ENCODE measurements around the gene FGD1. TPM values are rescaled to one million over a fixed set of nuclear protein-coding genes. Genes with fewer than 3 reads are reported as not detected.

Gene FGD1
- total RNA-seq, 2 experiments from 2014 or later: 0.08 to 0.16 TPM

DNA sequence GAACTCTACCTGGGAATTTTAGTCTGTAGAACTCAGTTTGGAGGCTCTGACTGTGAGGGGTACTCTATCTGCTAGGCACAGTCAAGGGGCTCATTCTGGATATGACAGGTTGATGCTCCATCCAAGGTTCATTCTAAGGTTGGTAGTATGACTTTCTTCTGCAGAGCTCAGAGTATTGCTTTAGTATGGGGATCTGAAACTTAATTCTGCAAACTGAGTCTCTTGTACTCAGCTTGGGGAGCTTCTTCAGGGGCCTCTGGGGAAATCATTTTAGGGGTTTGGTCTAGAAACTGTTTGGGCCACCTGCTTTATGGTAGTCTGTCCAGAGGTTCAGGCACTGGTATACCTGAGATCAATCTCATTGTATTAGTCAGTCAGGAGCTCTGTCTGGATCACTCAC, 65.5 kb downstream of the FGD1 start:
- Histone ChIP-seq H4K20me1 (ENCODE audit: insufficient read depth, low read length) (no peaks in the 10 kb centered on the region), H3K36me3 (ENCODE audit: insufficient read depth, low read length) (no peaks in the 10 kb centered on the region), H3K4me1 (ENCODE audit: insufficient read depth, low read length, poor library complexity, severe bottlenecking) (no peaks in the 10 kb centered on the region), H3K27ac (ENCODE audit: low read depth, low read length, poor library complexity, severe bottlenecking) (no peak overlapping the region), H3K9me2 (ENCODE audit: insufficient read depth, low read length) (no peaks in the 10 kb centered on the region), H3K9me3 (ENCODE audit: low read length) (no peaks in the 10 kb centered on the region), H3K79me2 (ENCODE audit: insufficient read depth, low read depth, low read length) (no peaks in the 10 kb centered on the region), H2AFZ (ENCODE audit: low read length) (no peak overlapping the region), H3K4me3 (ENCODE audit: low read depth, low read length, poor library complexity, severe bottlenecking) (no peak overlapping the region), H3K4me2 (ENCODE audit: low read length) (no peak overlapping the region)
- no TSS peak for BruUV-seq (replicated peaks)
- no peak for TF ChIP-seq EZH2phosphoT487 (IDR thresholded peaks at IDR 0.05; ENCODE audit: borderline replicate concordance, low read depth, low read length)
- TF ChIP-seq, protein P1, sequence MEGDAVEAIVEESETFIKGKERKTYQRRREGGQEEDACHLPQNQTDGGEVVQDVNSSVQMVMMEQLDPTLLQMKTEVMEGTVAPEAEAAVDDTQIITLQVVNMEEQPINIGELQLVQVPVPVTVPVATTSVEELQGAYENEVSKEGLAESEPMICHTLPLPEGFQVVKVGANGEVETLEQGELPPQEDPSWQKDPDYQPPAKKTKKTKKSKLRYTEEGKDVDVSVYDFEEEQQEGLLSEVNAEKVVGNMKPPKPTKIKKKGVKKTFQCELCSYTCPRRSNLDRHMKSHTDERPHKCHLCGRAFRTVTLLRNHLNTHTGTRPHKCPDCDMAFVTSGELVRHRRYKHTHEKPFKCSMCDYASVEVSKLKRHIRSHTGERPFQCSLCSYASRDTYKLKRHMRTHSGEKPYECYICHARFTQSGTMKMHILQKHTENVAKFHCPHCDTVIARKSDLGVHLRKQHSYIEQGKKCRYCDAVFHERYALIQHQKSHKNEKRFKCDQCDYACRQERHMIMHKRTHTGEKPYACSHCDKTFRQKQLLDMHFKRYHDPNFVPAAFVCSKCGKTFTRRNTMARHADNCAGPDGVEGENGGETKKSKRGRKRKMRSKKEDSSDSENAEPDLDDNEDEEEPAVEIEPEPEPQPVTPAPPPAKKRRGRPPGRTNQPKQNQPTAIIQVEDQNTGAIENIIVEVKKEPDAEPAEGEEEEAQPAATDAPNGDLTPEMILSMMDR (conservative IDR thresholded peaks at IDR 0.05; ENCODE audit: low read length): no peak
- intact Hi-C loops (cut with micrococcal nuclease; ENCODE audit: unreplicated experiment): no loop called here
- no peak for DNase-seq (ENCODE audit: low spot score)
- ChIA-PET POLR2A (no interaction called here), CTCF (ENCODE audit: unreplicated experiment) (no interaction called here)

DNA sequence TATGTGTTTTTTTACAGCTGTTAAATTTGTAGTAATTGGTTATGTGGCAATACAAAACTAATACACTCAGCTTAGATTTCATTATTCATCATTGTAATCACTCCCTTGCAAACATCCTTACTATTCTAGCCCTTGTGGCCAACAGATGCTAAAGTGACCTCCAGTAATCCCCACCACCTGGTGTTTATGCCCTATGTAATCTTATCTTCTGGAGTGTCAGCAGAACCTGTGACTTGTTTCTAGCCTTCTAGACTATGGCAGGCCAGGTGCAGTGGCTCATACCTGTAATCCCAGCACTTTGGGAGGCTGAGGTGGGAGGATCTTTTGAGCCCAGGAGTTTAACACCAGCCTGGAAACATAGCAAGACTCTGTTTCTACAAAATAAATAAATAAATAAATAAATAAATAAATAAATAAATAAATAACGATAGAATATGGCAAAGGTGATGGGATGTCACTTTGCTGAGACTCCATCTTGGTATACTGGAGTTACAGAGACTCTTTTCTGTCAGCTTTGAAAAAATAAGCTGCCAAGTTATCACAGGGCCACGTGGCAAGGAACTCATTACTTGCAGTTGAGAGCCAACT, 68.1 kb downstream of the FGD1 start:
- Histone ChIP-seq H4K20me1 (ENCODE audit: insufficient read depth, low read length) (no peaks in the 10 kb centered on the region), H3K4me1 (ENCODE audit: insufficient read depth, low read length, poor library complexity, severe bottlenecking) (no peaks in the 10 kb centered on the region), H2AFZ (ENCODE audit: low read length) (no peak overlapping the region), H3K27ac (ENCODE audit: low read depth, low read length, poor library complexity, severe bottlenecking) (no peak overlapping the region), H3K9me3 (ENCODE audit: low read length) (no peaks in the 10 kb centered on the region), H3K4me2 (ENCODE audit: low read length) (no peak overlapping the region), H3K9me2 (ENCODE audit: insufficient read depth, low read length) (no peaks in the 10 kb centered on the region), H3K4me3 (ENCODE audit: low read depth, low read length, poor library complexity, severe bottlenecking) (no peak overlapping the region), H3K36me3 (ENCODE audit: insufficient read depth, low read length) (no peaks in the 10 kb centered on the region), H3K79me2 (ENCODE audit: insufficient read depth, low read depth, low read length) (no peaks in the 10 kb centered on the region)
- CTCF ChIA-PET (ENCODE audit: unreplicated experiment): no interaction called here
- no TSS peak for BruUV-seq (replicated peaks)
- TF ChIP-seq, protein P1 (conservative IDR thresholded peaks at IDR 0.05; ENCODE audit: low read length): no peak
- no peak for TF ChIP-seq EZH2phosphoT487 (IDR thresholded peaks at IDR 0.05; ENCODE audit: borderline replicate concordance, low read depth, low read length)
- POLR2A ChIA-PET: interaction anchor here (0.6 kb wide), 2 partner anchors 365 to 520 kb away, joined by 3 to 9 read pairs; no protein-coding TSS in a partner anchor
- DNase-seq (ENCODE audit: low spot score): no peak
- intact Hi-C loops (cut with micrococcal nuclease; ENCODE audit: unreplicated experiment): no loop called here

DNA sequence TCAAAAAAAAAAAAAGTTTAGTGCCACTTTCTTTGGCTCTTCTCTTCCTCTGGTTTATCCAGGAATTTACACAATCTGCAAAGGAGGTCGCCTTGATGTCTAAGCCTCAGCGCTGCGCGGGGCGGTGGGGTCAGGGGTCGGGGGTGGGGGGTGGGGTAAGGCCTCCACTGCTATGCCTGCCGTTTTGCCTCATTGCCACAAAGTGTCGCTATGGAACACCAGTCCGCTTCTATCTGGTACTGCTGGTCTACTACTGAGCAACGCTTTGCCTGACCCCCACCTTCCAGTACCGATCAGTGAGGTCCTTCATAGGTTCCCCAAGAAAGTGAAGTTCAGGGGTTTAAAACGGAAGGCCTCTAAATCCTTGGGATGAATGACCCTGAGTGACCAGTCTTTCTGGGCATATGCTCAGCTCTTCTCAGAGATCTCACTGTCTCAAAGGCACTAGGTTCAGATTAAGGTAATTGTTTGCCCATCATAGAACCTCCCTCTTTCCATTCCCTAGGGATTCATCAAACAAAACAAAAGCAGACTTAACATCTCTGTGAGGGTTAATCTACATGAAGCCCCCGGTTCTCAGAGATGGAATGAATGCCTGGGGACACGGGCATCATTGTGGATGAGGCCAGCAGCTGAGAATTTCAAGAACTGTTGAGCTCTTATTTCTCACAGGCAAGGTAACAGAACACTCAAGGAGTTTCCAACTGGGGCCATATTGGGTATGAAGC, 72.7 kb downstream of the FGD1 start:
- CTCF ChIA-PET (ENCODE audit: unreplicated experiment): no interaction called here

More for the DNA sequence above, 72.7 kb downstream of the FGD1 start:
- Histone ChIP-seq H3K27ac (ENCODE audit: low read depth, low read length, poor library complexity, severe bottlenecking) (no peak overlapping the region), H3K4me1 (ENCODE audit: insufficient read depth, low read length, poor library complexity, severe bottlenecking) (no peaks in the 10 kb centered on the region), H3K4me3 (ENCODE audit: low read depth, low read length, poor library complexity, severe bottlenecking) (no peak overlapping the region), H2AFZ (ENCODE audit: low read length) (no peak overlapping the region), H3K4me2 (ENCODE audit: low read length) (no peak overlapping the region), H3K9me2 (ENCODE audit: insufficient read depth, low read length) (no peaks in the 10 kb centered on the region), H3K9me3 (ENCODE audit: low read length) (no peaks in the 10 kb centered on the region), H3K79me2 (ENCODE audit: insufficient read depth, low read depth, low read length) (no peaks in the 10 kb centered on the region), H4K20me1 (ENCODE audit: insufficient read depth, low read length) (no peaks in the 10 kb centered on the region), H3K36me3 (ENCODE audit: insufficient read depth, low read length) (no peaks in the 10 kb centered on the region)
- TF ChIP-seq, protein P1 (conservative IDR thresholded peaks at IDR 0.05; ENCODE audit: low read length): no peak
- no peak for TF ChIP-seq EZH2phosphoT487 (IDR thresholded peaks at IDR 0.05; ENCODE audit: borderline replicate concordance, low read depth, low read length)
- intact Hi-C loops (cut with micrococcal nuclease; ENCODE audit: unreplicated experiment): no loop called here
- no peak for DNase-seq (ENCODE audit: low spot score)
- POLR2A ChIA-PET: no interaction called here
- no TSS peak for BruUV-seq (replicated peaks)
